ENCODE data around the gene MCF2L.

The MCF2L gene

GRCh38 chr13:112943309-112944125 lies 25.5 kb upstream of the MCF2L start:
- peak; percentile 17 to 26 for DNase-seq (ENCODE audit: low read depth in 2 of 2)

- no peak for DNase-seq (ENCODE audit: low read depth in 2 of 2)
These were observed 21.2 kb upstream of the MCF2L start for GRCh38 chr13:112947796-112948195.

GRCh38 chr13:112951674-112952371 lies 17.2 kb upstream of the MCF2L start:
- no peak for DNase-seq (ENCODE audit: low read depth in 2 of 2)

GRCh38 chr13:112952759-112953551 lies 16.1 kb upstream of the MCF2L start:
- no peak for DNase-seq (ENCODE audit: low read depth in 2 of 2)

GRCh38 chr13:112953591-112954487 lies 15.2 kb upstream of the MCF2L start:
- no peak for DNase-seq (ENCODE audit: low read depth in 2 of 2)

- no peak for DNase-seq (ENCODE audit: low read depth in 2 of 2)
These were observed 14.3 kb upstream of the MCF2L start for GRCh38 chr13:112954488-112955270.

- DNase-seq (ENCODE audit: low read depth in 2 of 2) = no peak
These were observed 13.6 kb upstream of the MCF2L start for GRCh38 chr13:112955271-112955937.

GRCh38 chr13:112955956-112956355 lies 13.1 kb upstream of the MCF2L start:
- no peak for DNase-seq (ENCODE audit: low read depth in 2 of 2)

- no peak for DNase-seq (ENCODE audit: low read depth in 2 of 2)
These were observed 12.3 kb upstream of the MCF2L start for GRCh38 chr13:112956571-112957294.

GRCh38 chr13:112957295-112957677 lies 11.7 kb upstream of the MCF2L start:
- DNase-seq (ENCODE audit: low read depth in 2 of 2) = no peak

GRCh38 chr13:112958127-112958989 lies 10.7 kb upstream of the MCF2L start:
- DNase-seq (ENCODE audit: low read depth in 2 of 2) = no peak

- DNase-seq (ENCODE audit: low read depth in 2 of 2) = no peak
These were observed 9.8 kb upstream of the MCF2L start for GRCh38 chr13:112959206-112959605.

GRCh38 chr13:112959701-112960542 lies 9.1 kb upstream of the MCF2L start:
- no peak for DNase-seq (ENCODE audit: low read depth in 2 of 2)

GRCh38 chr13:112960706-112961105 lies 8.3 kb upstream of the MCF2L start:
- DNase-seq (ENCODE audit: low read depth in 2 of 2) = no peak

- no peak for DNase-seq (ENCODE audit: low read depth in 2 of 2)
These were observed 7.3 kb upstream of the MCF2L start for GRCh38 chr13:112961457-112962369.

GRCh38 chr13:112962396-112962795 lies 6.6 kb upstream of the MCF2L start:
- DNase-seq (ENCODE audit: low read depth in 2 of 2) = no peak

All from stimulated activated CD8-positive, alpha-beta memory T cell treated with anti-CD3 and anti-CD28 coated beads, Interleukin-2, amount 100 ng/mL, for 48 hours (primary cell).